NCI-H1417 (cell line): ENCODE data around the gene PRKACA.
A peak's percentile ranks its signal among the peaks of the same experiment; 100 is the strongest.
"Not testable (repeated sequence)": the region's sequence is repeated elsewhere in the genome, so short reads cannot be mapped to it uniquely, and the experiment has no call there.

ENCODE experiments used
- DNase-seq, 3 experiments: peaks; one replicate each; lab custom pipeline; 2025; lab: John Stamatoyannopoulos, UW

PRKACA gene

GRCh38 chr19:14147797-14148605, 30.4 kb upstream of the PRKACA start:
- peak in 1 of 3 experiments; percentile 43 for DNase-seq

GRCh38 chr19:14146789-14147216, 29.2 kb upstream of the PRKACA start:
- DNase-seq: no peak

GRCh38 chr19:14146169-14146568, 28.6 kb upstream of the PRKACA start:
- not testable (repeated sequence) for DNase-seq

- no peak for DNase-seq
Observed at GRCh38 chr19:14145381-14145780, 27.8 kb upstream of the PRKACA start.

GRCh38 chr19:14142262-14143190, 25.0 kb upstream of the PRKACA start:
- DNase-seq: no peak

- no peak for DNase-seq
Observed at GRCh38 chr19:14141041-14141440, 23.5 kb upstream of the PRKACA start.

GRCh38 chr19:14139944-14140343, 22.4 kb upstream of the PRKACA start:
- no peak for DNase-seq

GRCh38 chr19:14138576-14139265, 21.2 kb upstream of the PRKACA start:
- DNase-seq: no peak

GRCh38 chr19:14136509-14137281, 19.1 kb upstream of the PRKACA start, which contains the start of gene ASF1B:
Gene ASF1B, minus strand, starts transcription at chr19:14136589. Its CDS starts 133 bp downstream, at chr19:14136456.
- peak; percentile 99 to 100 (median 100) for DNase-seq

GRCh38 chr19:14135985-14136508, 18.5 kb upstream of the PRKACA start:
- no peak for DNase-seq

- peak in 1 of 3 experiments; percentile 19 for DNase-seq
Observed at GRCh38 chr19:14135355-14135754, 17.8 kb upstream of the PRKACA start.

- no peak for DNase-seq
Observed at GRCh38 chr19:14127929-14128509, 10.5 kb upstream of the PRKACA start.

- no peak for DNase-seq
Observed at GRCh38 chr19:14127176-14127575, 9.6 kb upstream of the PRKACA start.

GRCh38 chr19:14122924-14123323, 5.4 kb upstream of the PRKACA start:
- DNase-seq: no peak

GRCh38 chr19:14120497-14120780, 2.9 kb upstream of the PRKACA start:
- no peak for DNase-seq

GRCh38 chr19:14119644-14120496, 2.3 kb upstream of the PRKACA start:
- no peak for DNase-seq

GRCh38 chr19:14119146-14119545, 1.6 kb upstream of the PRKACA start:
- DNase-seq: no peak

- peak in 2 of 3 experiments; percentile 85 to 88 for DNase-seq
Observed at GRCh38 chr19:14118165-14119051, 846 bp upstream of the PRKACA start.
